Hematopoietic multipotent progenitor cell treated with erythropoietin and hydrocortisone succinate and interleukin-3 and kit ligand, for 6 days (in vitro differentiated cells): ENCODE data around the gene ARHGAP42.
A peak's percentile ranks its signal among the peaks of the same experiment; 100 is the strongest.
"Not testable (repeated sequence)": the region's sequence is repeated elsewhere in the genome, so short reads cannot be mapped to it uniquely, and the experiment has no call there.

Experiments
- DNase-seq: peaks from one replicate; pipeline ENCODE4 v3.0.0-alpha.2; 2015

ARHGAP42 gene

DNA sequence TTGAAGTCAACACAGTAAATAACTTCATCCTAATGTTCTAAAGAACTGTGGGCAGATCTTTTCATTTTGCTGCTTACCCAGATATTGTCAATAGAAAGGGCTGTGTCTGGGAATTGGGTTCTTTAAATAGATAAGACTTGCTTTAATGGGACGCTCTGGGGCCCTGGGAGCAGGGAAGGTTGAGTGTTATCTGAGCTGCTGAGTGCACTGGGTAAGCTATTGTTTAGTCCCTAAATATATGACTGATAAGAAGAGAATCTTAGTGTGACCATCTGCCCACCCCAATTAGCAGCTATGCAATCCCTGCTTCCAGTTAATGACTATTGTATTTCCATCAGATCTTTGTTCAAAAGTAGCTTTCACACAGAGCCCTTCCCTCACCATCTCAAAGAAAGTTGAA is 44.4 kb downstream of the ARHGAP42 start:
- no peak for DNase-seq

DNA sequence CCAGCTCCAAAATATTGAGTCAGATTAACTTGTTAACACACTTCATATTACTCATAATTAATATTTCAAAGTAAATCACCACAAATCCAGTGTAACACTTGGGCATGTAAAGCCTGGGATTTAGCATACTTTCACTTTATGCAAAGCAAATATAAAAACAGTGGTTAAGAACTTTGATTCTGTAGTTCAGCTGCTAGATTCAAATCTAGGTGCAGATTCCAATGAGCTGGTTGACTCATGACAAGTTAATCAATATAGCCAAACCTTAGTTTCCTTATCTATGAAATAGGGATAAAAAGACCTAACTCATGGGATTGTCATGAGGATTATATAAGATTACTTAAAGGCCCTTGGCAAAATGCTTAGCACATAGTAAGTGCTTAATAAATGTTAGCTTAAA is 45.9 kb downstream of the ARHGAP42 start:
- no peak for DNase-seq

DNA sequence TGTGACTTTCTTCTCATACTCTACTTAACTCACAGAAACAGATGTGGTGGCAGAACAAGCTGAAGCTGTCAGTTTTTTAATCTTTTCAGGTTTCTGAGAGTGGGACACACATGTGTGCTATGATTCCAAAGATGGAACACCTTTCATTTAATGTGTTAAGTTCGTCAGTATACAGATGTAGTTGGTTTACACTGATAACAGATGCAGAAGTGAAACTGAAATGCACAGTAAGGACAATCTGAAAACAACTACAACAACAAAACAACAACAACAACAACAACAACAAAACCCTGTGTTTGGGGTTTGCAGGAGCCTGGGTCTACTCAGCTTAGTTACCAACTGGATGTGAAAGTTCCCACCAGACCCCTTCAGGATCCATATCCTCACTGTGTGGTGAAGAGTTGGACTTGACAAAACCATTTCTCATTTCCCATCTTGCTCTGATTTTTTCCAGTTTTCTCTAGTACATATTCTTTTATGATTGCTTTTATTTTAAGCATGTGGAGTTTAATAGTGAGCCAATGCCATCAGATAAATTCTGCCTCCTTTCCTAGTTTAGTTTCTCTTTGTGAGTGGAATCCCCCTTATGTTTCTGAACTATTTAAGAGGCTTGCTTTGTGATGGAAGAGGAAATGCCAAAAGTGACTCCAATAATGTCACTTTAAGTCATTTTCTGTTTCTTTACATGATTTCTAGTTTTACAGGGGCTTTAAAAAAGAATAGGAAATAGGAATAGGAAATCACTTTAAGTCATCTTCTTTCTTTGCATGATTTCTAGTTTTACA is 47.8 kb downstream of the ARHGAP42 start:
- no peak for DNase-seq

DNA sequence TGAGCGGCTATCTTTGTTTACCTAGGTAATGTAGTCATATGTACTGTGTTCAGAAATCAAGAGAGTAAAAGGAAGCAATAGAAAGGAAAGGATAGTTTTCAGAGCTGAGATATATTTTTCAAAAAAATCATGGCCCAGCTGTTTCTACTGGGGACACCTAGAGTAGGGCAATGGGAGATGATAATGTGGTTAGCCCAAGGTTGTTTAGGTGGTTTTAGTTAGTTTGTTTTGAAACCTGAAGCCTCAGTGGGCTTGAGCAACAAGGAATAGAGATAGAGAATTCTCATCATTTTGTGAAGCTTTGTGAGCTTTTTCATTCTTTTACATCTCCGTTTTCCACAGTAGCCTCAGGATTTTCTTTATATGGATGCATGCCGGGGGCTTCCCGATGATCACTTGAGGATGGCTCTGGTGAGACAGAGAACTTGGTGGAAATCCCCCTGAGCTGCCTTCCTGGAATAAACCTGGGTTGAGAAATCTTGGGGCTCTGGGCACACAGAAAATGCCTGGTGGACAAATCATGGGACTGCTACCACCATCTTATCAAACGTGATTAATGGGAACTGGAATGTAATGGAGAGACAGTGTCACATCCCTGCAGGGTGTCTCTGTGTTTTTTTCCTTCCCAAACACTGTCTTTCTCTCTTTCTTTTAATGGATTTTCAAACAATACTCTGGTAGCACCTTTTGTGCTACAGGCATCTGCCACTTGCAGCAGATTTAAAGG is 49.0 kb downstream of the ARHGAP42 start:
- no peak for DNase-seq

DNA sequence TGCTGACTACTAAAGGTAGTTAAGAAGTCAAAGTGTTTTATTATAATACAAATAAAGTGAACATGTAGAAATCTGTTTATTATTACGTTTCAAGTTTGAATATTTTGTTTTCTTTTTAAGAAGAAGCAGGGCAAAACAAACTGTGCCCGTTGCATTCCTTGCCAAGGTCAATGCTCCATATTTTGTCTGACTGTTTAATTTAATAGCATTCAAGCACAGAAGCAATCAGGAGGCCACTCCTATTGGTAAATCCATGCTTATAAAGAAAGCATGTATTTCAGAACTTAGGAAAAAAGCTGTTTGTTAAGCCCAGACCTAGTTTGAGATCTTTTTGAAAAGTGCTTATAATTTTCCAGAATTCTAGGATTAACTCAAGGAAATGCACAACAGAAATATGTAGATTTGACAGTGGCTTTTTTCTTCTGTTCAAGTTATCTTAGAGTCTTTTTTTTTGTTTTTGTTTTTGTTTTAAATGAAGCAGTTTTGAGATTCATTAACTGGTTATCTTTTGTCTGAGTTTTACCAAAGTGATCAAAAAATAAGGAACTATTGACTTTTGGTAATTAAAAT is 51.7 kb downstream of the ARHGAP42 start:
- no peak for DNase-seq

DNA sequence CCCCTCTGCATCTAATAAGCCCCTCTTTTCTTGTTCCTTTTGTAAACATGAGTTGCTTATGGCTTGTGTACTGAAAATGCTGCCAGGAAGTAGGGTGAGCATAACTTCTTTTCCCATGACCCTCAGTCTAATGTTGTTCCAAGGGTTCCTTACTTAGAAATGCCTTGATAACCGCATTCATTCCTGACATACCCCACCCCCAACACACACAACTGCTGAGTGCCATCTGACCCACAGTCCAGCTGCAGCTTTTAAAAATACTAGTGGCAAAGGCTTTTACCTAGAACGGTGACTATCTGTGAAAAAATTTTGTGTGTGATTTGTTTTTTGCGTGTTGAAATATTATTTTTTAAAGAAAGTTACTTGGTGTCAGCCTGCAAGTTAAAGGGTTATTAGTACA is 52.6 kb downstream of the ARHGAP42 start:
- no peak for DNase-seq

DNA sequence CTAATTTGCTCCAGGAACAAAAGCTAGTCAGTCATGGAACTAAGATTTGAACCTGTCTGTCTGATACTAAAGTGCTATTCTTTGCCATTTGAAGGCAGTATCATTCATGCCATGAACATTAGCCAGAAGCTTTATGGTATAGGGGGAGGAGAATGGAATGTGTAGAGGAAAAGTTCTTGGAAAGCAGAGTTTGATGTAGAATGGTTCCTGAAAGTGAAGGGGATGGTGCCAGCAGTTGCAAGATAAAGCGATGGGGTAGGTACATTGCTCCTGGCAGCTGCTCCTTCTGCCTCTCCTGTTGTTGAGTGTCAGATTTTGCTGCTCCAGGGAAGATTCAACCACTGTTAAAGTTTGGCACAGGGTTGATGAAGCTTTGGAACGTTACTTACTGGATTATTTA is 53.4 kb downstream of the ARHGAP42 start:
- DNase-seq = no peak

DNA sequence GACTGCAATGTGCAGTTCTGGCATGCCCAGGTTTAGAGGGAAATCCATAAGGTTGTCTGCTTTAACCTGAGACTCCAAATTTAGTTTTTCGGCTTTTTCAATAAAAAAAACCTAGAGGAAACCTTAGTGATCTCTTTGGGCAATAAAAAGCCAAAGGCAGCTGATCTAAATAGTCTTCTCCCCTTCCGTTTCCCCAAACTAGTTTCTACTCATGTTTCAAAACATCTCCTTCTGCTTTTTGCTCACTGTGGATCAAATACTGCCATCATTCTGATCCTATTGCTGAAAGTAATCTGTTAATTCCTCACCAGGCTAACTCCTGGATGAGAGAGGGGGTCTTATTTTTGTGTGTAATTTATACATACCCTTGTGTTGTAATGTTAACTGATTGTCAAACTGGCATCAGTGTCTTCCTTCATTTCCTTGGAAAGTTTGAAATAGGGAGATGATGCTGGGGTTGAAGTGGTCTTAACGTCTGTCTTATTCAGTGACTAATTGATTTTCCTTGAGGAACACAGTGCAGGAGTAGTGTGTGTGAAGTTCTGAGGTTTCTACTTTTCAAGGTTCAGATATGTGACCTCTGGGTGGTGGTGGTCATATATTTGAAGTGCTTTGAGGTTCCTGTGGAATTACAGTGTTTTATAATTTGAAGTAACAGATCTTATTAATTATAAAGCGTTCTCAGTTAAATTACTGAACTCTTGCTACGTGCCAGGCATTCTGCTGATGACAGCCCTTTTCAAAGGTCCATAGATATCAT is 55.0 kb downstream of the ARHGAP42 start:
- no peak for DNase-seq

DNA sequence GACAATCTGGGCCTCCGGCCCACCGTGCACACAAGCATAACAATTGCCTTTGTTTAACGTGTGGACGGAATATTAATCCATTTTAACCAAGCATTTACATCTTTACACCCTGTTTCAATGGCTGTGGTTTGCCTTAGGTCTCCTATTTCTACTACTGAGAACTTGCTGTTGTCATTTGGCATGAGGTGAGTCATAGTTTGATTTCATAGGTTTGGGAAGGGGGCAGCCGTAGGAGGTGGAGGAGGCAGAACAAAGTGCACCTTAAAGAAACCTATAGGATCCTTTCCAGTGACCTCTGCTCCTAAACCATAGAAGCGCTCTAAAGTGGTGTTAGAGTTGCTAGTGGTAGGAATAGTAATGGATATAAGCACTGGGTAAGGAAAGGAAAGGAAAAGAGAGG is 59.4 kb downstream of the ARHGAP42 start:
- DNase-seq = no peak

DNA sequence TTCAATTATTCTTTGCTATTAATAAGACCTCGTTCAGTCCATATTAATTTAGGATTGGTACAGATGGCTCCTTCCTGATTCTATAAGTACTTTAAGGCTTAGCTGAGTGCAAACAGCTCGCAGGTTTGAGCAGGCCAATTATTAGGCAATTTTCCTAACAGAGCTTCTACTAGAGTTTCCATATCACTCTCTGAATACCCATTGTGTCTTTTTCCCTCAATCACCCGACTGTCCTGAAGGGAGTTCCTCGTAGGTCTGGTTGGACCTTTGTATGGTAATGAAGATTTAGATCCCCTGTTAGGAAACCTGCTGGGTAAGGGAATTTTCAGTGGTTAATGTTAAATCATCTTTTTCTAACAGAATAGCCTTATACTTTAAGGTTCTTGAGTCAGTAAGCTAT is 61.1 kb downstream of the ARHGAP42 start:
- no peak for DNase-seq

DNA sequence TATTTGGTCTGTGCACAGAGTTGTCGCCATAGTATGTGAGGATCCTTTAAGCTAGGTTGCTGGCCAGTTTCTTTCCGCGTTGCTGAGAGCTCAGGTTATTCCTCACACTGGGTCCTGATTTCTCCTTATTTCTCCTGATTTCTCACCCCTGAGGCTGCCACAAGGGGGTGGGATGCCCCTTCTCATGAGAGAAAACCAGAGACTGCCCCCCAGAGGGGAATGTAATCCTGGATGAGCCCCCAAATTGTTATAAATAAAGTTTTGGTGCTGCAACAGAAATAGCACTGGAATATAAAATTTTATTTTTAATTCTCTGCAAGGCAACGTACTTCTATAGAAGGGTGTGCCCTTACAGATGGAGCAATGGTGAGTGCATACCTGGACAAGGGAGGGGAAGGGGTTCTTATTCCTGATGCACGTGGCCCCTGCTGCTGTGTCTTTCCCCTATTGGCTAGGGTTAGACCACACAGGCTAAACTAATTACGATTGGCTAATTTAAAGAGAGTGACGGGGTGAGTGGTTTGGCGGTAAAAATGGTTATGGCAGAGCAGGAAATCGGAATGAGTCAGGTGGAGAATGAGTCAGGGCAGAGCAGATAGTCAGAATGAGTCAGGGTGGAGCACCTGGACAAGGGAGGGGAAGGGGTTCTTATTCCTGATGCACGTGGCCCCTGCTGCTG is 62.9 kb downstream of the ARHGAP42 start:
- DNase-seq = not testable (repeated sequence)

DNA sequence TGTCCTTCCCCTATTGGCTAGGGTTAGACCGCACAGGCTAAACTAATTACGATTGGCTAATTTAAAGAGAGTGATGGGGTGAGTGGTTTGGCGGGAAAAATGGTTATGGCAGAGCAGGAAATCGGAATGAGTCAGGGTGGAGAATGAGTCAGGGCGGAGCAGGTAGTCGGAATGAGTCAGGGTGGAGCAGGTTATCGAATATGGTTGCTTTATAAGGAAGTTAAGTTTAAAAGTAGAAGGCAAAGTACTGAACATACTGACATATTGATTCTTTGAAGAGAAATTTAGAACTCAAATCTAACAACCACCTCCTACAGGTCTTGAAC is 63.4 kb downstream of the ARHGAP42 start:
- not testable (repeated sequence) for DNase-seq

DNA sequence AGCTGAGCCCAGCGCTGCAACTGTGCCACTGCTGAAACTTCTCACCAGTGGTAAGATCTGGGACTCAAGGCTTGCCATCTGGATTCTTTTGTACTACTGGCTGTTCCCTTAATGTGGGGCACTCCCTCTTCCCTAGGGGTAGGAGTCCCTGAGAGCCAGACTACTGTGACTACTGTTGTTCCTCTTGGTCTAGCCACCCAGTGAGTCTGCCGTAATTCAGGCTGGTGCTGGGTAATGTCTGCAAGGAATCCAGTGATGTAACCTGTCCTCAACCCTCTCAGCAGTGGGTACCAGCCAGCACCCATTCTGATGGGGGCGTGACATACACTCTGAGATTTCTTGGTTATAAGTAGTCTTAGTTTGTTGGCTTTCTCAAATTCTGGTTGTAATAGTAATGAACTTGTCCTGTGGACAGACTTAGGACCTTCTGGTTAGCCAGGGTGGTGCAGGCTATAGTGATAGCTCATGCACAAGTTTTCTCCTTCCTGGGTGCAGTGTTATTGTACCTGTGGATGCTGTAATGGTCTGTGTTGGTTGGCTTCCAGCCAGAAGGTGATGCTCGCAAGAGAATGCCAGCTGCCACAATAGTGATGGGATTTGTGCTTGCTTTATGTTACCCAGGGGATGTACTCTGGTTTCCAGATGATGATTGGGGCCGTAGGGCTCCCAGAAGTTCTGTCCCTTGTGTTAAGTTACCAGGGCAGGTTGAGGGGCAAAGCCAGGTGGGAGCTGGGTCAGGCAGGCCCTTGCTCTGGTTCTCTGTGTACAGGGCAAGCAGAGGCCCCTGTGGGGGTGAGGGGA is 65.5 kb downstream of the ARHGAP42 start:
- no peak for DNase-seq

DNA sequence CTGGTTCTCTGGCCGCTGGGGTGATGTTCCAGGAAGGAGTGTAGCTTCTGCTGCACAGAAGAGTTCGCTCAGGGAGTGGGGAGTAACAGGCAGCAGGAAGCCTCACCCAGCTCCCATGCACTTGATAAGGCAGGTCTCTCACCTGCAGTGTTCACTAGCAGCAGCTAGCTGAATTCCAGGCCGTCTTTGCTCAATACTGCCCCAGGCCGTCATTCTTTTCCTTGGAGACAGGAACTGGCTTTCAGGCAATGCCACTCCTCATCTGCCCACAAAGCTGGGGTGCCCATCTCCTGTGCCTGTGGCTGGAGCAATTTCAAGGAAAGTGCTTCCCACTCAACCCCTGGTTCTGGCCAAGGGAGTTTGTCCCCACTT is 66.1 kb downstream of the ARHGAP42 start:
- DNase-seq = no peak

DNA sequence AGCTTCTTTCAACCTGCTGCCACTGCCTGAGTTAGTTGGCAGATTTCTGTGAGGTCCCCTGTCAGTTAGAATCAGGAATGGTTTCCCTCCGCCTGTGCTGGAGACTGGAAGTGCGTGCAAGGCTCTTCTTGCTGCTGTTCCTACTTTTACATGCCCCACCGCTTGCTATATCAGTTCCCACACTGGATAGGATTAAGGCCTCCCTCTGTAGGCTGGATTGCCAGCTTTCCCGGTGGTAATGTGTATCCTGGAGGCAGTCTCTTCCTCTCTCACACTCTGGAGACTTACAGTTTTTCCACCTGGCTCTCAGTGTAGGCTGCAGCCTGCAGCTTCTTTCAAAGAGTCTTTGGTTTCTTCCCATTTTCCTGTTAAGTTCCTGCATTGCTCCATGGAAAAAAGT is 66.5 kb downstream of the ARHGAP42 start:
- no peak for DNase-seq

DNA sequence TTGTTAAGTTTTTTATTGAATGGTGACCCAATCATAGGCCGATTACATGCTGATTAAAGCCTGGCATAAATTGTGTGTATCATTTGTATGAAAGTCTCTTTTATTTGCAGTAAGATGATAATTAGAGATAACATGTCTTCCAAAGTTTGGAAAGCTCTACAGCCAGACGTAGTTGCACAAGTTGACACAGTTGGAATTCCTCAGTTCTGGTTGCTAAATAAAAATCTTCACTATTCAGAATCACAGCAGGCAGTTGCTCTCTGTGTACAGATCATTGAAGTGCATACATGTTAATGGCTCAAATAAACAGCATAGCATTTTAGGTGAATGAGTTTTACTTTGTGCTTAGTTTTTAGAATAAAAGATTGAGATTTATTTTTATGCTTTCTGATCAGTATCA is 69.5 kb downstream of the ARHGAP42 start:
- DNase-seq = no peak

DNA sequence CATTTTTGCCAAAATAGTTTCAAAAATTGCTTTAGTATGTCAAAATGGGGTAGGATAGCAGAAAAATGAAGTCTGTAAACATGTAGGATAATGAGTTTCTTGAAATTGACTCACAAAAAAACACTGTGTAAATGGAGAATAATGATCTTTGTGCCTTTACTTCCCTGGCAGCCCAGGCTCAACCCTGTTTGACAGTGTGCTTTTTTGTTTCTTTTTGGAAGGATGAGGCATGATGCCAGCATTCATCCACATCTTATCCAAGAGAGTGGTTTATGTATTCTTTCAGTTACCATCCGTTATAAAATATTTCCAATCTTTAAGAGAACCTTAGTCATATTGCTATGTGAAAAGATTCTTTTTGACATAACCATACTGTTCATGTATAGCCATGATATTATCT is 70.6 kb downstream of the ARHGAP42 start:
- no peak for DNase-seq

DNA sequence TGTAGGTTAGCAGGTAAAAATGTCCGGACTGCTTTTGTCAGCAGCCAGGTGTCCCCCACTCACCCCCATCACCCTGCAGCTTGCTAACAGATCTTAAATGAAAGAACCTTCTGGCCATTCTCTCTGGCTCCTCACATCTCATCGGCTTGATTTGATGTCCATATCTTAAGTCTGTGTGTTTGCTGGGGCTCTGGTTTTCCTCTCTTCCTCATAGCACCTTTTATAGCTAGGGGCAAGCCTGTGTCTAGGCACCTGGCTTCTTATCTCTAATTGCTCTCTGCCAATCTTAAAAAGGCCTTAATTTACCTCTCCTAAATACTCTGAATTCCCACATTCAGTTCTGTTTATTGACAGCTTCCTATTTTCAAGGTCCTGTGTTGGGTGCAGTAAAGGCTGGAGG is 72.0 kb downstream of the ARHGAP42 start:
- DNase-seq = no peak

DNA sequence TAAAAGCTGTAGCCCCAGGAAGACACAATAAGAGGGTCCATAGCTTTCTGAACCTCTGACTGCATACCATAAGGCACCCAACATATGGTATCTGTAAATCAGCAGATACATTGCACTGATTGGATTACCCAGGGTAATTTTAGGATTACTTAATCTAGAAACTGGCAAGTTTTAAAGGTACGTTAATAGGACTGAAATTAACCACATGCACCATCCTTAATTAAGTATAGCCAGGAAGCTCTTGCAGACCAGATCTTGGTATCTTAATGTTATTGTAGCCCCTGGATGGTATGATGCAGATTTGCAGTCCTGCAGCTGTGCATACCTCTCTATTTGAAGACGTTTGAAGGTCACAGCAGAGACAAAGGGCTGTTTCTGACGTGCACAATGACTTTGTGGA is 72.8 kb downstream of the ARHGAP42 start:
- no peak for DNase-seq

DNA sequence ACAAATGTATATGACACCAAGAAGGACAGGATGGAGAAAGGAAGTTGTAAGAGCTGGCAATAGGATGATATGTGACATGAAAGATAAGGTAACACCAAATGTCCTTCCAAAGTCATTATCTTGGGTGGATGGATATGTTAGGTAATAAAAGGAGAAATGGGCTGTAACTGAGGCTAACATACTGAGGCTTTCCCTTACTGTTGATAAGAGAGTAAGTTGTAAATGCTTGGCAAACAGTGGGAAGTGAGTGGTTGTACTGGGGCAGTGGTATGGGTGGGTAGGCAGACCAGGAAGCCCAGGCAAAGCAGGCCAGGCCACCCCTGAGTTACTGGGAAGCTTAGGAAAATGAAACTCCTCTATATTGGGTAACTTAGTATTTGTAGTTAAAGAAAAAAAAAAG is 73.7 kb downstream of the ARHGAP42 start:
- DNase-seq = peak; percentile 38

DNA sequence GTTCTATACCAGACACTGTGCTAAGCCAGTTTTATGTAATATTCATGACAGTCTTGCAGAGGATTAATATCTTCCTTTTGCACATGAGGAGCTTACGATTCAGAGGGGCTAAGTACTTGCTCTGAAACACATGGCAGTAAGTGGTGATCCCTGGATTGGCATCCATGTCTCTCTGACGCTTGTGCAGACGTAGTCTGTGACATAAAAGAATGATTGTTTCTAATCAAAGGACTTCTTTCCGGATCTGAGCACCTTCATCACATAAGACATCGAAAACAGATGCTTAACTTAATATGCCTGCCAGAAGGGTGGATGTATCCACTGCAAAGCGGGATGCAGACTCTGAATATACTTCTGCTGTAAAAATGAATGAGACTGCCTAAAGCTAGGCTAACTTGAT is 74.8 kb downstream of the ARHGAP42 start:
- DNase-seq = no peak

DNA sequence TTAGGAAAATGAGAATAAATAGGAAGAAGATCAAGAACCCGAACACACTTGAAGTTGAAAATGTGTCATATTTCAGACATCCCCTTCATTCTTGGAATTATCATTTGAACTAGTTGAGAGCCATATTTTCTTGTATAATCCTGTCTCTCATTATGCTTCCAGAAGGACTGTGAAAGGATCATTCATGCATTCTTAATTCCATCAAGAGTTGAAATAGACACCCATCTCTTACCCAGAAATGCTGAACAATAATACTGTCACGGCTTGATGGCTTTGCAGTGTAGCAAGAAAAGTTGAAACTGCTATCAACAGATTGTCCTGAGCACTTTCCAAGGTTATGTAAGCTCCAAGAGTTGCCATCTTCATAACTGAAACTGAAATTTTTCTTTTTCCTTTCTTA is 79.7 kb downstream of the ARHGAP42 start:
- DNase-seq = no peak
